Fibroblast of the conjunctiva (primary cell): ENCODE data around the gene LRRC4C.
"Not testable (repeated sequence)": the region's sequence is repeated elsewhere in the genome, so short reads cannot be mapped to it uniquely, and the experiment has no call there.

Experiments used
- DNase-seq: peaks from one replicate; pipeline ENCODE4 v3.0.0-alpha.2; 2010; ENCODE audit warnings: low read depth

Gene LRRC4C

DNA sequence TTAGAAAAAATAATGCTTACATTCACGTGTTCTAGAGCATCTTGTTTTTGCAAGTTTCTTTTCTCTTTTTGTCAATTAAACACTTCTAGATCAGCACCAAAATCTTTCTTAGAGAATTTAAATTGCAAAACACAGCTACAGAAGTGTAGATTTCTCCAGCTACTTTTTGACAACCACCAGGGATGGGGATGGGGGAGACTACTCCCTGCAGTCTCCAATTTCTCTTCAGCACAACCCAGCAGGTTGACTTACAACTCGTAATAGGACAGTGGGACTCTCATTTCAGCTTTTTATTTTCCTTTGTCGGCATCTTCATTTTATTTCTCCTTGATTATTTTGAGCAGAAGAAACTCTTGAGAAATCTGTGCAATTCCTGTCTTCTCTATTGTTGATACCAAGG is 441.2 kb downstream of the LRRC4C start:
- DNase-seq = no peak

DNA sequence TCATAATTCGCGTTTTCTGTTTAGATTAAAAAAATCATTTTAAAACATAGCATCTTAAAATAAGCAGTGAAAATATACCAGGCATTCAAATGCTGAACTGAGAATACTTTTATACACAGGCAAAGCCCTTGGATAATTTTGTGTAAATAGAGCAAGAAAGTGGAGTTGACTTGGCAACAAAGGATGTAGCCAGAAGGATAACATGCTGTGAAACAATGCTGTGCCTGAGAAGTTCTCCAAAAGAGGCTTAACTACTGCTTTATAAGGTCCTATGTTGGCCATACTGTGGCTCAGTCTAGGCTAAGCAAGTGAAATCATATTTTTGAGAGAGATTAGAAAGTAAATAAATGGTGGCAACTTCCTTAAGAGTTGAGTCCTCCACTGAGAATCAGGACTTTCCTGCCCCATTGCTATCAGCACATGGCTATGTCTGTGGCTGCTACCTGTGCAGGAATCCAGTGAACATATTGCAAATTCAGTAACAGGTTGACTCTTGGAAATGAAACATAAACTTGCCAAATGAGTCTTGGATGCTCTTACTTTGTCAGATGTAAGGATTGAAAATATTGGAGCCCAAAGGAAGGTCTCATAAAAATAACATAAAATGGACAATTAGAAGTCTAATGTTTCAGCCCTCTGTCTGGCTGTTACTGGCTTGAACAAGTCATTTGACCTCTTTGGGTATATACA is 448.9 kb downstream of the LRRC4C start:
- no peak for DNase-seq

DNA sequence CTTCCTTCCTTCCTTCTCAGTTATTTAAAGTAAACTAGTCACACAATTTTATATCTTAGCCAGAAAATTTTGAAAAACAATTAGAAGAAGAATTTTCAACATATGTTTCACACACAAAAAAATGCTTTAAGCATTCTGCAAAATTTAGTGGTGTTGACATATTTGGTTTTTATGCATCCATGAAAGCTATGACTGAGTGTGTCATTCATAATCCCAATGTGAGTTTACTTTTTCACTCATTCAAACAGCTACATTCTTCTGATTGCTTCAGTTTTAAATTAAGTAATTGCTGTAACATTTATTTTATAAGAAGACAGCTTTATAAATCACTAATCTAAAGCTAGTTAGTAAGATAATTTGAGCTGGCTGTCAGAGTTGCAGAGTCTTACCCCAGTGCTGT is 453.5 kb downstream of the LRRC4C start:
- DNase-seq = no peak

DNA sequence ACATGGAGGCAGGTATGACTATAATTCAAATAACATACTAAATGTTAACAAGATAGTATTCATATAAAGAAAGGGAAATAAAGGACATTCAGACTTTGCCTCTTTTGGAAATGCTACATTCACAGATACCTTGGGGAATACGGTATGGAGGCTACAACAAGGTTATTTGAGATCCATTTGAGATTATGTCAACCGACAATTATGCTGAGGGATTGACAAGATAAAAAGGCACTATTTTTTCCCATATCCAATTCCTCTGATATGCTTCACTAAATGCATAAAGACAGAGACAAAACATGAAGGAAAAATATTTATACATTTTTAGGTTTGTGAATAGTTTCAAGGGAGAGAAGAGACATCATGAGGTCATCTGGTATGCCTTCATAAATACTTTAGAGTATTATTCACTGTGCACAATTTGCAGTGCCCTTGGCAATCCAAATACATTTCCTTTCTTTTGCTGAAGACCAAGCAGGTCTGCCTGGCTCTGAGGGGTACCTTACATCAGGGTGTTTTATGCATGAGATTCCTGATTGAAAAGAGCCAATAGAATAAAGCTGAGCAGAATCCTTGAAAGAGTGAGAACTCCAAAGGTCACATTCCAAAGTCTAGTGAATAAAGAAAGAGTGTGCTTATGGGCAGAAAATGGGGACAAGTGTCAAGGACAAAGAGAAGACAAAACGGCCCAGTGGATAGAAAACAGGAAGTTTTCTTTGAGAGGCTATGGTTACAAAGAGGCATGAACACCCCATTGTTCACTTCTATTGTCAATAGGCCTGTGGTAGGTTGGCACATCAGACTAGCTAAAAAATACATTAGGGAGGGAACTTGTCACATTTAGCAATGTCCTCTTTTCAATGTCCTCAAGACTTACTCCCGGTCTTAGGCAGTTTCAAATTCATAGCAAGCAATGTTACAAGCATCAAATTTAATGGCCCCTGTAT is 455.8 kb downstream of the LRRC4C start:
- DNase-seq = no peak

DNA sequence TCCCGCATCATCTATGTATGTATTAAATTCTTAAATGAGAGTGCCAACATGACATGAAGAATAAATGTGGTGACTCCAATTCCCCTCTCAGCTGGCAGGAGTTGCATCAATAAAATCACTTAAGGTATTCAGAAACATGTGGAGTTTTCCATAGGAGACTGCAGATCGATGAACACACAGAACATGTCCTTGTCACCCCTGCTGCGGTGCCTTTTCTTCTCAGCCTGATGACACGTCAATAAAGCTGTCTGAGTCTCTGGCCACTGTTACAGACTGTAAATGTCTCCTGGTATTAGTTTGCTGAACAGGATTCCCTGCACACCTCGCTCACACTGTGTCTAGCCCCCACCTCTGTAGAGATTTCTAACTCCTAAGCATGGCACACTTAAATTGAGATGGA is 460.5 kb downstream of the LRRC4C start:
- DNase-seq = no peak

DNA sequence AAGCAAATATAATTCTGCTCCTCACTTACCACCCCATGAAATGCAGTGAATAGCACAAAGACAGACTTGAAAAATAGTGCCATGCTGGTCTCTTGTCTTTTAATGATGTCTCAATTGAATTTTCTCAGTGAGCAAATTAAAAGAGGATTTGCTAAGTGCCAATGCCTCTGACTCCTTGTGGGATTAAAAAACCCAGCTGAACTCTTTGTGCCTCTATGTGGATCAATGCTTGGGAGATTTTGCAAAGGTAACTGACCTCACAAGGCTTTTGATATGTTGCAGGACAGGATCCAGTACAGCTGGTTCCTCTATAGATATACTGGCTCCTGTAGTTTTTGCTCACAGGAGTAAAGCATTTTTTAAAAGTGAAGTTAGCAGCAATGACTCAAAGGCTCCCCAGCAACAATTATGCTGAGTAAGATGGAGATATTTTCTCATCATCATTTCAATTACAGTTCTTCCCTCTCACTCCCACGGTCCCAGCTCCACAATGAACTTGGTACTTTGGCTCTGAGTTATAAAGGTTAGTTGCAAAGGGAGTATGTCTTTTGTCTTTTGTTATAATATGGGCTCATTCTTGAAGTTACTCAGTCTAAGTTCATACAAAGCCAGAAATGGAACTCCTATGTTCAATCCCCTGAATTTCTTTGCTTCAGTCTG is 471.5 kb downstream of the LRRC4C start:
- DNase-seq = no peak

DNA sequence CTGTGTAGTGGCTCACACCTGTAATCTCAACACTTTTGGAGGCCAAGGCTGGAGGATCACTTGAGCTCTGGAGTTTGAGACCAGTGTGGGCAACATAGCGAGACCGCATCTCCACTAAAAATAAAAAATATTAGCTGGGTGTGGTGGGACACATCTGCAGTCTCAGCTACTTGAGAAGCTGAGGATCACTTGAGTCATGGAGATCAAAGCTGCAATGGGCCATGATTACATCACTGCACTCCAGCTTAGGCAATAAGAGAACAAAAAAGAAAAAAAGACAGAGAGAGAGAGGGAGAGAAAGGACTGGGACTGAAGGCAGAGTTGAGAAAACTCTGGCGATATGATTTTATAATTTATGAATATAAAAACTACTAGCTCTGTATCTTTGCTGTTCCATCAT is 473.1 kb downstream of the LRRC4C start:
- no peak for DNase-seq

DNA sequence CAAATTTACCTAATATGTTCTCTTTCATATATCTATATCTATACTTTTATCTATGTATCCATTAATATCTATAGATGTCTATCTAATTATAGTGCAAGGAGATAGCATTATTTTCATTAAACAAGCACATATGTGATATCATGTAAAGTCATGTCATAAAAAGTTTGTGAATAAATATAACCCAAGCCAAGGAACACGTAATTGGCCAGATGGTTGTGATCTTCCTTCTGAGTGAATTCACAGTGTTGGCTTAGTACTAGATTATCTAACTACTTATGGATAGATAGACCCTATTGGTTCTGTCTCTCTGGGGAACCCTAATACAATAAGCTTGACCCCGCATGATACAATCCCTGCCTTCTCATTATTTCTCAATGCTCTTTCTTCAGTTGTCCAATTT is 484.4 kb downstream of the LRRC4C start:
- DNase-seq = no peak

DNA sequence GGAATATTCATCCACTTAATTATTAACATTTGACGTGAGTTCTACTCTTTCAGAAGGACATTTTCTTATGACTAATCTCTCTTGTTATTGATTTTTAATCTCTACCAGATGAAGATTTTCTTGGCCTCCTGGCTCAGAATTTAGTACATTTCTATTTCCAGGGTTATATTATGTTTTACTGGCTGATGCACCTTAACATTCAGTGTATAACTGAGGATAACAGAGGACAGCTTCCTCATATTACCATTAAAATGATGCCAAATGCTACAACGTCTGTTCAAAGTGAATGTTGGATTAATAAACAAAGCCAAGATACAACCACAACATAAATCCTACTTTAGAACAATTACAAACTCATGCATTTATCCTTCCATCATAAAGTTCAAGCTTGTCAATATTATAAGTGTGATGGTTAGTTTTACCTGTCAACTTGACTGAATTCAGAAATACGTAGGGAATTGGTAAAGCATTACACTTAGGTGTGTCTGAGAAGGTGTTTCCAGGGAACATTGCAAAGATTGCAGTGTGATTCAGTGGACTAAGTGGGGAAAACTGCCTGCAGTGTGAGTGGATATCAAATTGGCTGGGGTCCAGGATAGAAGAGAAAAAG is 485.2 kb downstream of the LRRC4C start:
- DNase-seq = no peak

DNA sequence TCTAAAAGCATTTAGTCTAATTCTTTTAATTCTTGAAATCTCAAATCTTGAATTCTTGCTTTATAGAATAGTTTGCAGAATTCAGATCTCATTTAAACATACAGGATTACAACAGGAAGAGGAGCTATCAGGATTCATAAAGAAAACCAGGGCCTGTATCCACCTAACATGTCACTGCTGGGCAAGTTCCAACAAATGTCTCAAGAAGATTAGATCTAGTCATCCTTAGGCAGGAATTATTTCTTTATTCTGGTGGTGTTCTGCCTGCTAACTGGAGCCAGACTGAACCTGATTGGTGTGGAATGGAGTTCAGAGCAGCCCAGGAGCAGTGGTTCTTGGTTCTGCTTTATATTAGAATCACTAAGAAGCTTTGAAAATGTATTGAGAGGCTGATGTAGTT is 500.7 kb downstream of the LRRC4C start:
- no peak for DNase-seq

DNA sequence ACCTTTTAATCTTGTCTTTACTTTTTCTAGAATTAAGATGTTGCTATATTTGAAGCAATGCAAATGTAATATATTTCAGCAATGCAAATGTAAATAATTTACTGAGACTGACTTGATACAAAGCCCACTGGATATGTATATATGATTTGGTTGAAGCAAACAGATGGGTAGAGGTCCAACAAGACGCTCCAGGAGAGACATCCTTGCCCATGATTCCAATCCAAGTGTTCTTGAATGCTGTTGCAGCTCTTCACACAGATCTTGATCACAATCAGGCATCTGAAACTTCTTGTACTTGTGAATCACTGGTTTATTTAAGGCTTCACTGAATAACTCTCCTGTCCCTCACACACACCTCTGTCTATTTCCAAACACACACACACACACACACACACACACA is 507.0 kb downstream of the LRRC4C start:
- no peak for DNase-seq

DNA sequence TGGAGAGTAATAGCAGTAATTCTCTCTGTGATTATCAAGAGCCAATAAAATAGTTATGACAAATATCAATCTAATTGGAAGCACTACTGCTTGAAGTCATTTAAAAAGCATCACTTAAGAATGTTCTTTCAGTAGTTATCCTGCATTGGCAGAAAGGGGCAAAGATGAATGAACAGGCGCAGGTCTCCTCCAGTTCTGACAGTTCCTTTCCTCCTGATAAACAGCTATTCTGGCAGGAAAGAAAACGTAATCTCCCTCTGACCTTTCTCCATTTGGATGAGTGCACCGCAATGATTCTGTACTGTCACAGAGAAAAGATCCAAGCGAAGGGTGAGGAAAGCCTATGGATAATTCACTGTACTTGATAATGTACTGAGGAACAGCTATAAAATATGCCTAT is 521.5 kb downstream of the LRRC4C start:
- no peak for DNase-seq

DNA sequence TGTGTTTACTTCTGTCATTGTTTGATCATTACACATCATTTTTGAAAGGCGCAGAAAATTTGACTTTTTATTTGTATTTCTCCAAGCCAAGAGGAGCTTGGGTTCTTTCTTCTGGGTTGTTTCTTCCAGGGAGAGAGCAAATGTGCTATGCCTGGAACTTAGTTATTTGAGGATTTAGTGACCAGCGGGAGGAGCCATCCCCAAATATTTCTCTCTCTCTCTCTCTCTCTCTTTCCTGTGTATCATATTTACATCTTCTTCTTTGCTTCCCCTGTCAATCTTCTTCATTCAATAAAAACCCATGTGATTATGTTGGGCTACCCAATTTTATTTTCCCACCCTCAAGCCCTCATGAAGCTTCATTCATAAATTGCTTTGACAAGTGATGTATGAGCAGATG is 534.5 kb downstream of the LRRC4C start:
- DNase-seq = no peak

DNA sequence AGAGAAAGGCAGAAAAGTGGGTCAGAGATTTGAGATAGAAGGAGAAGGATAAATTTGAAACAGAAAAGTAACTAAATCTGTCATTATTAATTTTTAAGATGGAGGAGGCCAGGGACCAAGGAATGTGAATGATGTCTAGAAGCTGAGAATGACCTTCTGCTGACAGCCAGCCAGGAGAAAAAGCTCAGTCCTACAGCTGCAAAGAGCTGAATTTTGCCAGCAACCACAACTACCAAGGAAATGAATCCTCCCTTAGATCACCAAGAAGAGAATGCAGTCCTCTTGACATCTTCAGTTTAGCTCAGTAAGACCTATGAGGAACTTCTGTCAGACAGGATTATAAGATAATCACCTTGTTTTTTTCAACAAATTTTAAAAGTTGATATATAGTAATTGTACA is 538.2 kb downstream of the LRRC4C start:
- no peak for DNase-seq

DNA sequence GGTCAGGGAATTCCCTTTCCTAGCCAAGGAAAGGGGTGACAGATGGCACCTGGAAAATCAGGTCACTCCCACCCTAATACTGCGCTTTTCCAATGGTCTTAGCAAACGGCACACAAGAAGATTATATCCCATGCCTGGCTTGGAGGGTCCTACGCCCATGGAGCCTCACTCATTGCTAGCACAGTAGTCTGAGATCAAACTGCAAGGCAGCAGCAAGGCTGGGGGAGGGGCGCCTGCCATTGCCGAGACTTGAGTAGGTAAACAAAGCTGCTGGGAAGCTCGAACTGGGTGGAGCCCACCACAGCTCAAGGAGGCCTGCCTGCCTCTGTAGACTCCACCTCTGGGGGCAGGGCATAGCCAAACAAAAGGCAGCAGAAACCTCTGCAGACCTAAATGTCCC is 548.7 kb downstream of the LRRC4C start:
- not testable (repeated sequence) for DNase-seq

DNA sequence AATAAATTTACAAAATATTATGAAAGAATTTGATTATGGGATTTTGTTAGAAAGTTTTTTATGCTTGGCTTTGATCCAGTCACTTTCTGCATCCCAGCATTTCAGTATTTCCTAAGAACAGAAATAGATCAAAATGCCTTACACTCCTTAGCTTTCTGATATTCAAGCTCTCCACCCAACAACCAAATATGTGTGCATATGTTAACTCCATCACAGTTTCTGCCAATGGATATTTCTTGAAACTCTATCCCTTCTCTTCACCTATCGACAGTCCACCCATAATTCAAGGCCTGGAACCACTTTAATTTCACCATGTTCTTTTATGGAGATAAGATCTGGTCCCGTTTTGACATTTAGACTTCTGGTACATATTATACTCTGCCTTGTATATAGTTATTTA is 565.0 kb downstream of the LRRC4C start:
- no peak for DNase-seq

DNA sequence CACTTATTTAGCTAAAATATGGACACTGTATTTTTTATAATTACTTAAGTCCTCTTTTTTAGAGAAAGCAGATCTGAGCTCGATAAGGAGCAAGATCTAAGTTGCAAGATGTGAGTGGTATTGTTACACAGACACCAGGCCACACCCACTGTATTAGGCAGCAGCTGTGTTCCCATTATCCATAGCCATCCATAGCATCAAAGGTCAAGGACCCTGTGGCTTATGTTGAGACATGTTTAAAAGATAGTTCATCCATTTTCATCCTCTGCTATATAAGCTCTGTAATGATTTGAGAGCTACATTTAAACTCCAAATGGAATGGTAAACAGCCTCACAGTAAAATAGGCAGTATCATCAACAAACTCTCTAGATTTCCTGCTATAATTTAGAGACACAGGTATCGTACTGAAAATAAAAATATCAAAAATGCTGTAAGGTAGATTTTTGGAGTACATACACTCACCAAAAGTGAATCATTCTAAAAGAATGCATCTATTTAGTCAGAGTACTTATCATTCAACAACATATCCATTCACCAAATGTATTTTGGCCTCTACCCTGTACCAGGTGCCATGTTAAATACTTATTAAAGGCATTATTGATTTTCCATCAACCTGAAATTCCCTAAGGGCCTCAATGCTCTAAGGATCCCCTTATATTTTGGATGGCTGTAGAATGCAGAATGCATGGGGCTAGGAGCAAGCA is 574.0 kb downstream of the LRRC4C start:
- no peak for DNase-seq

DNA sequence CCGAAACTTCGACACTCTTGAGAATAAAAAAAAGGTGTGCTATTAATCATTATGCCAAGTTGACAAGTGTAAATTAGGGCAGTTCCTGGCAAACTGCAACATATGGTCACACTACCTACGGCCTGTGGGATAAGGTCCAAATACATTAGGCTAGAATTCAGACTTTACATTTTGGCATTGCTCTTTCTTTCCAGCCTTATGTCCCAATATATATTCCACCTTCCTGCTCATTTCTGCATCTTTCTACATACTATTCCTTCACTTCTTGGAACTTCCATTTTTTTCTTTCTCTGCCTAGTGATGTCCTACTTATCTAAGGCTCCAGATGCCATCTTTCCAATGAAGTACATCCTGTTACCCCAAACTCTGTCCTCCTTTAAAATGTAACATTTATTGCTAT is 577.2 kb downstream of the LRRC4C start:
- DNase-seq = no peak

DNA sequence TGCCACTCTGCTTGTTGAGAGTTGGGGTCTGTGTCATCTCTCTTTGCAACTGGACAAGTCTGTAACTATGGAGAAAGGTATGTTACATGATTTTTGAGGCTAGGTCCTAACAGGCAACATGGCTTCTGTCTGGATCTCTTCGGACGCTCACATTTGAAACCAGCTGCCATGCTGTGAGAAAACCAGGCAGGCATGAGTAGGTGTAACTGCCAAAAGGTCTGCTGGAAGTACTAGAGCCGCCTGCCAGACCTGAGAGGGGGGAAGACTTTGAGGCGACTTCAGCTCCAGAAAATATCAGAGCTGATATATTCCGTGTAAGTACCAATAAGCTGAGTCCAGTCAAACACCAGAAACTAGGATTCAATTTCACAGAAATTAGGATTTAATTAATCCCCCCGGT is 579.5 kb downstream of the LRRC4C start:
- DNase-seq = no peak

DNA sequence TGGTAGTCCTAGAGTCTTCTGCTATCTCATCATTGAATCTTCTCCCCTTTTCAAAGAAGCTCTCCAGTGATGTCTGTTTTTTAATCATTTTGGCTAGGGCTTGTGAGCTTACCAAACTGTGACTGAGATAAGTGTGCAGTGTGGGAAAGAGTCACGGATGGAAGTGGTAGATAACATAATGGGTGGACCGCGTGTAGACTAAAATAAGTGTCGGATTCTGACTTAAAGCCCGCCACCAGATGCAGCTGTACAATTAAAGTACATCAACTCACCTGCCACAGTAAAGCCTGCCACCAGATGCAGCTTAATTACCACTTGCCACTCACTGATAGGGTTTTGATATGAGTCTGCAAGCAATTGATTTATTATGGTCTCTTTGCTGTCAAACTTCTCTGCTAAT is 581.5 kb downstream of the LRRC4C start:
- no peak for DNase-seq

DNA sequence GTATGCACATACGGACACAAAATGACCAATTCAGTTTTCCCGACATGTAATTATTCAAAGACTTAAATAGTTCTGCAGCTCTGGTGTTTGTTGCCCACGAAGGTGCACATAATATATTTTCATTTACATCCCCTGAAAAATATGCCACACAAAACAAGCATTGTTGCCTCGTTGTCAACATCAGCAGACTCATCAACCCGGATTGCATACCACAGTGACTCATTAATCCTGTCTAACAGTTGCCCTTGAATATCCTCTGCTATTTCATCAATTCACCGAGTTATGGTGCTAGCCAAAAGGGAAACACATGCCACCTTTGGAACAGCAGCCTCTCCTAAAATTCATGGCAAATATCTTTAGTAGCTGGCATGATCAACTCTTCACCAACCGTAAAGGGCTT is 582.2 kb downstream of the LRRC4C start:
- no peak for DNase-seq
